ENCODE measurements around the gene KPNB1.

DNA sequence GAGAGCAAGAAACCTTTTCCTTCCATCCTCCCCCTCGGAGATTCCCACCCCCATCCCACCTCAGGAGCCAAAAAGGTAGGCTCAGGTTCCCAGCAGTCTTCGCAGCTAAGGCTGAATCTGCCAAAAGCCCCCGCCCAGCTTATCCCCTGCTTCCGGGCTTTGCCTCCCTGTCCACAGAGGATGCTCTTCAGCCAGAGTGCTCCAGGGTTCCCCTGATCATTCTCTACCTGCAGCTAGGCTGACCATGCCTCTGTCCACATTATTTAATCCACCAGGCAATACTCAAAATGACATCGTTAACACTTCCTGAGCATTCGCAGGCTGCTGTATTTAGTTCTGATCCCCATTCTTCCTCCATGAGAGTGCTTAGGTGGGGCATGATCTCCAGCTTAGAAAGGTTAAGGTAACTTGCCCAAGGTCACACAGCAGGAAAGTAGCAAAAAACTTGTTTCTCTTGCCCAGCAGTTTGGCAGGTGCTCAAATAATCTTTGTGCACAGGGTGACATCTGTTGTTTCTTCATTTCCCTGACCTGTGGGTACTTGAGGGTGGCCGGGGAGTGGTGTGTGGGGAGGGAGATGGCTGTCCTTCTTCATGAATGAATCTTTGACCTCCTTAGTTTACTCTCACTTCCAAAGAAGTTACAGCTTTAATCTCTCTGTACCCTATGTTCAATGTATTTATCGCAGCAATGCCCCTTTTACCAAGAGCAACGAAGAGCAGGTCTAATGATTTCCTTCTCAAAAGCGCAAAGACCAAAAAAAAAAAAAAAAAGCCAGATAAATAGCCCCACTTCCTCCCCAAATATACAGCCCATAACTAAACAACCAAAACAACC is 43.4 kb downstream of the KPNB1 start:
- TF ChIP-seq, protein P1, sequence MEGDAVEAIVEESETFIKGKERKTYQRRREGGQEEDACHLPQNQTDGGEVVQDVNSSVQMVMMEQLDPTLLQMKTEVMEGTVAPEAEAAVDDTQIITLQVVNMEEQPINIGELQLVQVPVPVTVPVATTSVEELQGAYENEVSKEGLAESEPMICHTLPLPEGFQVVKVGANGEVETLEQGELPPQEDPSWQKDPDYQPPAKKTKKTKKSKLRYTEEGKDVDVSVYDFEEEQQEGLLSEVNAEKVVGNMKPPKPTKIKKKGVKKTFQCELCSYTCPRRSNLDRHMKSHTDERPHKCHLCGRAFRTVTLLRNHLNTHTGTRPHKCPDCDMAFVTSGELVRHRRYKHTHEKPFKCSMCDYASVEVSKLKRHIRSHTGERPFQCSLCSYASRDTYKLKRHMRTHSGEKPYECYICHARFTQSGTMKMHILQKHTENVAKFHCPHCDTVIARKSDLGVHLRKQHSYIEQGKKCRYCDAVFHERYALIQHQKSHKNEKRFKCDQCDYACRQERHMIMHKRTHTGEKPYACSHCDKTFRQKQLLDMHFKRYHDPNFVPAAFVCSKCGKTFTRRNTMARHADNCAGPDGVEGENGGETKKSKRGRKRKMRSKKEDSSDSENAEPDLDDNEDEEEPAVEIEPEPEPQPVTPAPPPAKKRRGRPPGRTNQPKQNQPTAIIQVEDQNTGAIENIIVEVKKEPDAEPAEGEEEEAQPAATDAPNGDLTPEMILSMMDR (IDR thresholded peaks at IDR 0.05), result no peak
- TF ChIP-seq POLR2AphosphoS5 (IDR thresholded peaks at IDR 0.05), result no peak

Measured in prostate gland (tissue), 2 donors.